ENCODE results near the gene SH3BGRL3.

The SH3BGRL3 gene

DNA sequence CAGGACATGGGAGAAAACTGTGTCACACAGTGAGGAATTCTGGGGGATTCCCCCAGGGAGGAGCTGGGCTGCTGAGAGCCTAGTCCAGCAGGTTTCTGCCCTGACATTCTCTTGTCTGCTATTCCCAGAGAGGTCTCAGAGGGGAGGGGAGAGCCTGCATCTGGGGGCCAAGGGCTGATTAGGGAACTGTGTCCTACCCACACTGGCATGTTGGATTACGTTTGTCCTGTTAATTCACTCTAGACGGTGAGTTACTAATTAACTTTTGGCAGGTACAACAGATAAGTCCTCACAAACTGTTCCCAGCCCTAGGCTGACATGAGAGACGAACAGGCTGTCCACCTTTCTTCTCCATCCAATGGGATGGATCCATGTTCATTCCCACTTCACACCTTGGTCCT lies 2.6 kb upstream of the SH3BGRL3 start:
- no peak for DNase-seq (ENCODE audit: low spot score)

- no peak for DNase-seq (ENCODE audit: low spot score)
Observed at GRCh38 chr1:26277719-26278118, 2.2 kb upstream of the SH3BGRL3 start.

GRCh38 chr1:26278303-26278702 lies 1.6 kb upstream of the SH3BGRL3 start:
- no peak for DNase-seq (ENCODE audit: low spot score)

- DNase-seq (ENCODE audit: low spot score) = no peak
Observed at GRCh38 chr1:26278724-26279455, 996 bp upstream of the SH3BGRL3 start.

GRCh38 chr1:26280333-26281042 lies 602 bp downstream of the SH3BGRL3 start:
- no peak for DNase-seq (ENCODE audit: low spot score)

- no peak for DNase-seq (ENCODE audit: low spot score)
Observed at GRCh38 chr1:26281091-26281958, 1.4 kb downstream of the SH3BGRL3 start.

DNA sequence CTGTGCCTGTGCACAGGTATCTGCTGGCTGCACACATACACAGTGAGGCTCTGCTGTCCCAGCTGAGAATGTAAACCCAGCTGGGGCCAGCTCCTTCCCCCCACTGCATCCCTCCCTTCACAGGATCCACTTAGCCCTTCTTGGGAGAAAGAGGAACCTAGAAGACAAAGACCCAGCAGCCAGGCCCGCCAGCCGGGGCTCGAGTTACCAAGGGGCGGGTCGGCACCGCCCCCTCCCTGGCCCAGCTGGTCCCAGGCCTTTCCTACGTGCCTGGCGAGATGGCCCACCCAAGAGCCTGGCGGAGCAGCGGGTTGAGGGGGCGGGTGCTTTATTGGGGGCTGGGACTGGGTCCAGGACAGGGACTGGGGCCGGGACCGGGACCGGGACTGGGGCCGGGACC lies 2.1 kb downstream of the SH3BGRL3 start:
- DNase-seq (ENCODE audit: low spot score) = no peak

GRCh38 chr1:26282401-26282918 lies 2.6 kb downstream of the SH3BGRL3 start:
- DNase-seq (ENCODE audit: low spot score) = no peak

- no peak for DNase-seq (ENCODE audit: low spot score)
Observed at GRCh38 chr1:26283279-26283853, 3.5 kb downstream of the SH3BGRL3 start.

GRCh38 chr1:26283871-26284596 lies 4.1 kb downstream of the SH3BGRL3 start:
- no peak for DNase-seq (ENCODE audit: low spot score)

DNA sequence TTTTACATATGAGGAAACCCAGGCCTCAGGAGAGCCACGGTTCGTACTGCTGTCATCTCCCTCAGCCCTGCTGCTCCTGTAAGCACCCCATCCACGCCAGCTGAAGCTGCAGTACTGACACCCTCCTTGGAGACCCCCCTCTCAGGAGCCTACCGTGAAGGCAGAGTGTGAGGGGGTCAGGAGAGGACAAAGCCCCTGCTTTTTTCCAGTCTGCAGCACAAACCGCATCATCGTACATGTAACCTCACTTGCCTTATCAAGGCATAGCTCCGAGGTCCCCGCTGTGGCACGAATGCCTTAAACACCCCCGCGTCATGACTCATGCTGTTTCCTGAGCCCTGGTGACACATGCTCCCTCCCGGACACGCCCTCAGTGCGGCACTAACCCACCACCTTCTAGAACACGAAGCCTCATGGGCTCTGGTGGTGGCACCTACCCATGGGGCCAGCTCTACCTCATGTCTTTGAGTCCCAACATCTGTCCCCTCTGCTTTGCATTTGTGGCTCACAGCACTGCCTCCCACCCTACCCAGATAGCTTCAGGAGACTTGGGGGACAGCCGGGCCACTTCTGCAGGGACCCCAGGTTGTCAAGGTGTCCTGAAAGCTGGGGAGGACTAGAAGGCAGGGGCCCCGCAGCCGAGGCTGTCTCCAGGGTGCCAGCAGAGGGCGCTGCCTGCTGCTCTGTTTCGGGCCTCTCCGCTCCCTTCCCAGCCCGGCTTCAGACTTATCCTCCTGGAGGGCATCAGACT lies 4.9 kb downstream of the SH3BGRL3 start:
- no peak for DNase-seq (ENCODE audit: low spot score)

DNA sequence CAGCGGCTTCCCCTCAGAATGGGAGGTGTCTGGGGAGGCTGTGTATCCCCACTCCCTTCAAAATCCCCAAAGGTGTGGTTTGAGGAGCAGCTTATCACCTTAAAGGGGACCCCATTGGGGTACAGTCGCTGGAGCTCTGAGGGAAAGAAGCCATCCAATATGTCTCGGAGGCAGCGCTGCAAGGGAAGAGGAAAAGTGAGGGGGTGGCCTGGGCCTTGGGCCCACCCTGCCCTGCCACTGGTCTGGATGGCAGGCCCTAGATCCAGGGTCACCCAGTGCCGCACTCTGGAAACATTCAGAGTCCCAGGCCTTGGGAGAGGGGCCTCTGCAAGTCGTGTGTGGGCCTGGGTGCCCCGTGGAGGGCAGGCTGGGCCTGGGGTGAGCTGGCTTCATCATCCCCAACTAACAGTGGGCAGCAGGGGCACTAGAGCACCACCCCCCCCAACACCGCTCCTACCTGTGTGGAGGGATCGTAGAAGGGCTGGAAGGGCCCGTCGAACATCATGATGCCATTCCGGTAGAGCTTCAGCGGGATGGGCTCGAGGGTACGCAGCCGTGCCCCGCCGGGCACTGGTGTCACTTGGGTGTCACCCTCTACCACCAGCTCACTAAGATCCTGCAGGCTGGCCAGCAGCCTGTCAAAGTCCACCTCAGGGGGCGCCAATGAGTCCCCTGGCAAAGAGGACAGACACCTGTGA lies 5.6 kb downstream of the SH3BGRL3 start:
- peak; percentile 16 for DNase-seq (ENCODE audit: low spot score)

GRCh38 chr1:26286064-26286416 lies 6.2 kb downstream of the SH3BGRL3 start:
- no peak for DNase-seq (ENCODE audit: low spot score)

DNA sequence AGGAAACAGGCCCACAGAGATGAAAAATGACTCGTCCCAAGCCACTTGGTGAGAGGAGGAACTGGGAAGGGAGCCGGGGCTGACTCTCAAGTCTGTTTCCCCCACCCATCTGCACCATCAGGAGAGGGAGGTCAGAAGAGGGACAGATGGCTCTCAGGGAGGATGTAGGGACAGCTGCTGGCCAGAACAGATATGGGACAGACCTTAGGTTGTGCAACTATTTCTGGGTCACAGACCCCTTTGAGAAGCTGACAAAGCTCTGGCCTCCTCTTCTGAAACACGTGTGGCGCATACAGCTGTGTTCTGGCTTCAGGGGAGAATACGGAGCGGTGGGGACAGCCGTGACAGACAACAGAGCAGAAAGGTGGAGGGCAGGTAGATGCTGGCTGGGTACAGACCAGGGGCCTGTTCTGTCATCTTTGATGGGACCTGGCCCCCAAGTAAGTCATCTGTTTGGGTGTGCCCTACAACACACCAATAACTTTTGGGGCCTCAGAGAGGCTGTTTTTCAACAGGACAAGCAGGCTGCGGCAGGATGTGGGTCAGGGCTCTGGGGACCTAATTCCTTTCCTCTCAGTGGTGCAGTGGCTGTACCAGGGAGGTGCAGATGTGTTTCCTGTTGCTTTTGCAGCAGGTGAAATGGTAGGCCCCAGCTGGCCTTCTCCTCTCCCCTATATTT lies 7.3 kb downstream of the SH3BGRL3 start:
- DNase-seq (ENCODE audit: low spot score) = no peak

GRCh38 chr1:26287811-26288210 lies 7.9 kb downstream of the SH3BGRL3 start:
- DNase-seq (ENCODE audit: low spot score) = no peak

DNA sequence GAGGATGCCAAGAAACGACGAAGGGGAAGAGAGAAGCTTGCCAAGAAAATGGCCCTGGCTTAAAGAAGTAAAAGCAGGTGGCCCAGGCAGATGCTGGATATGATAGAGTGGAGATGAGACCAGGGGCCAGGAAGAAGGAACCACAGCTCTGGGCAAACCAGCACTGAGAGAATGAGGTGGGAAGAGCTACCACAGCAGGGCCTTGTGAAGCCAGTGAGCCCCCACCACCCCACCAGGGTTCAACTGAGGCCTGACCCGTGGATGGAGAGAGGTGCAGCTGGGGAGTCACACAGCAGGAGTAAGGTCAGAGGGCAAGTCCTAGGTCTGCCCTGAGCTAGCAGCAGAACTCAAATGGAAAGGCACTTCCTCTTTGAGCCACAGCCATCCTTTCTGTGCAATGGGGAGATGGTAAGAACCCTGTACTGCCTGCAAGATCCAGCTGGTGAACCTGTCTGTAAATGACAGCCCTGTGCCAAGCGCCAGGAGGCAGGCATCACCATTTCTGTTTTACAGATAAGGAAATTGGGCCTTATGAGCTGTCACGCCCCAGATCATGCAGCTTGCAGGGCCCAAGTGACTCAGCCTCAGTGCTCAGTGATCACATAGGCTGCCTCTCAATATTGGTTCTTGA lies 8.5 kb downstream of the SH3BGRL3 start:
- DNase-seq (ENCODE audit: low spot score) = no peak

GRCh38 chr1:26289158-26290059 lies 9.5 kb downstream of the SH3BGRL3 start:
- no peak for DNase-seq (ENCODE audit: low spot score)

Data from SK-N-DZ (cell line).